ENCODE measurements around the gene ASMT. TPM values are rescaled to one million over a fixed set of nuclear protein-coding genes. Genes with fewer than 3 reads are reported as not detected.
"Not testable (repeated sequence)": the region's sequence is repeated elsewhere in the genome, so short reads cannot be mapped to it uniquely, and the experiment has no call there.

The ASMT gene, protein sequence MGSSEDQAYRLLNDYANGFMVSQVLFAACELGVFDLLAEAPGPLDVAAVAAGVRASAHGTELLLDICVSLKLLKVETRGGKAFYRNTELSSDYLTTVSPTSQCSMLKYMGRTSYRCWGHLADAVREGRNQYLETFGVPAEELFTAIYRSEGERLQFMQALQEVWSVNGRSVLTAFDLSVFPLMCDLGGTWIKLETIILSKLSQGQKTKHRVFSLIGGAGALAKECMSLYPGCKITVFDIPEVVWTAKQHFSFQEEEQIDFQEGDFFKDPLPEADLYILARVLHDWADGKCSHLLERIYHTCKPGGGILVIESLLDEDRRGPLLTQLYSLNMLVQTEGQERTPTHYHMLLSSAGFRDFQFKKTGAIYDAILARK
- not detected in 2 replicates for total RNA-seq (2014; rRNA removed; shearing (Covaris generic); ENCODE audit: low replicate concordance)

DNA sequence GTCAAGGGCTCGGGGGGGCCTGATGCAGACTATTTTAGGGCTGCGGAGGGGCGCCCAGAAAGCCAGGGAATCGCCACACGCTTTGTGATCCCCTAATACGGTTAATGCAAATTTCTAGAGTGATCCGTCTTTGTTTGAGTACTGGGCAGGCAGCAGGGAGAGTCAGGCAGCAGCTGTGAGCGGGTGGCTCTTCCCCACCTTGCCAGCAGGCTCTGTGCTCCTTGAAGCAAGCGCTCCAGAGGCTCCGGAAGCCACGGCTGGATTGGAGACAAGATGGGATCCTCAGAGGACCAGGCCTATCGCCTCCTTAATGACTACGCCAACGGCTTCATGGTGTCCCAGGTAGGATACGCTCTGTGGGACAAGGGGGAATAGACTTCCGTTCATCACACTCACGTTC is at the start of gene ASMT:
Gene ASMT (plus strand): TSS at position 133 of the 400 bp plus-strand sequence. CDS start 141 bp downstream, at position 274.
- Histone ChIP-seq H3K36me3 (no peaks in the 10 kb centered on the region), H3K4me3 (no peak within 1 kb of the TSS), H3K27me3 (no peaks in the 10 kb centered on the region), H3K9me3 (no peaks in the 10 kb centered on the region)
- DNase-seq = no peak

DNA sequence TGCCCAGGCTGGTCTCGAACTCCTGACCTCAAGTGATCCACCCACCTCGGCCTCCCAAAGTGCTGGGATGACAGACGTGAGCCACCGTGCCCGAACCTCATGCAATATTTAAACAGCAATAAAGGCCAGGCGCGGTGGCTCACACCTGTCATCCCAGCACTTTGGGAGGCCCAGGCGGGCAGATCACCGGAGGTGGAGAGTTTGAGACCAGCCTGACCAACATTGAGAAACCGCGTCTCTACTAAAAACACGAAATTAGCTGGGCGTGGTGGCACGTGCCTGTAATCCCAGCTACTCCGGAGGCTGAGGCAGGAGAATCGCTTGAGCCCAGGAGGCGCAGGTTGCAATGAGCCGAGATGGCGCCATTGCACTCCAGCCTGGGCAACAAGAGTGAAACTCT is 40.7 kb upstream of the ASMT start:
- peaks cover 11% of the 10 kb centered on the region for H3K27me3 ChIP-seq
- not testable (repeated sequence) for H3K36me3 ChIP-seq, H3K4me3 ChIP-seq, H3K9me3 ChIP-seq, DNase-seq

DNA sequence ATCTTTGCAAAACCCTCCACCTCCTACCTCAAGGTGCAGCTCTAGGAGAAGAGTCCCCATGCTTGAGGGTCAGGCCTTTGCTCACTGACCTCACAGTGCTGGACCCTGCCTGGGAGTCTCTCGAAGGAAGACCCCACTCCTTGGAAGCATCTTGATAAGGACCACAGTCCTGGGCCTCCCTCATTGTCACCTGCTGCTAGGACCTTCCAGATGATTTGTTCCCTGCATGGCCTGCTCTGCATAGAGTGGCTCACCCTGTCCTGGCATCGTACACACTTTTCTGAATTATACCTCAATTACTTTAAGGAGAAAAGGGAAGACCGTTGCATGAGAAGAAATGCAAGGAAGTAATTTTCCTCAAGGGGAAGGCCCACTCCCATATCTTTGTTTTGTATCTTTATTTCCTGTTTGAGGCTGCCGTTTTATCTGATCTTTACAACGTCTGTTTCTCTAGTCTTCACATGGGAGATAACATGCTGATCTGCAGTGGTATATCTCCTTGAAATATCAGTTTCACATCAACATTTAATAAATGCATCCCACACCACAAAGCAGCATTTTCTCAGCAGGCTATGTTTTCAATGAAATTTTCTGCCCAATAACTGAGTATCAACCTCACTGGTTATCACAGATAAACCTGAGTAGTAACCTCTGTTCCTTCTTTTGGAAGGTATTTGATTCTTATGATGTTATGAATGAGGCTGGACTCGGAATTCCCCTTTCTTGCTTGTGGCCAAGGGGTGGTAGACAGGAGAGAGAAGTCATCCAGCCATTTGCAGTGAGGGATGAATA is 38.5 kb upstream of the ASMT start:
- Histone ChIP-seq H3K27me3 (peaks cover 11% of the 10 kb centered on the region), H3K9me3 (peaks cover 7% of the 10 kb centered on the region), H3K4me3 (no peak overlapping the region), H3K36me3 (no peaks in the 10 kb centered on the region)
- no peak for DNase-seq

DNA sequence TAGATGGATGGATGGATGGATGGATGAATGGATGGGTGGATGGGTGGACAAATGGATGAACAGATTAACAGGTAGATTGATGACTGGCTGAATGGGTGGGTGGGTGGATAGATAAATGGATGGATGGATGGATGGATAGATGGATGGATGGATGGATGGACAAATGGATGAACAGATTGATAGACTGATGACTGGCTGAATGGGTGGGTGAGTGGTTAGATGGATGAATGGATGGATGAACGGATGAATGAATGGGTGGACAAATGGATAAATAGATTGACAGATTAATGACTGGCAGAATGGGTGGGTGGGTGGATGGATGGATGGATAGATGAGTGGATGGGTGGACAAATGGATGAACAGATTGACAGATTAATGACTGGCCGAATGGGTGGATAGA is 37.0 kb upstream of the ASMT start:
- Histone ChIP-seq H3K27me3 (peaks cover 11% of the 10 kb centered on the region), H3K4me3 (no peak overlapping the region), H3K36me3 (no peaks in the 10 kb centered on the region), H3K9me3 (peaks cover 7% of the 10 kb centered on the region)
- DNase-seq = no peak

DNA sequence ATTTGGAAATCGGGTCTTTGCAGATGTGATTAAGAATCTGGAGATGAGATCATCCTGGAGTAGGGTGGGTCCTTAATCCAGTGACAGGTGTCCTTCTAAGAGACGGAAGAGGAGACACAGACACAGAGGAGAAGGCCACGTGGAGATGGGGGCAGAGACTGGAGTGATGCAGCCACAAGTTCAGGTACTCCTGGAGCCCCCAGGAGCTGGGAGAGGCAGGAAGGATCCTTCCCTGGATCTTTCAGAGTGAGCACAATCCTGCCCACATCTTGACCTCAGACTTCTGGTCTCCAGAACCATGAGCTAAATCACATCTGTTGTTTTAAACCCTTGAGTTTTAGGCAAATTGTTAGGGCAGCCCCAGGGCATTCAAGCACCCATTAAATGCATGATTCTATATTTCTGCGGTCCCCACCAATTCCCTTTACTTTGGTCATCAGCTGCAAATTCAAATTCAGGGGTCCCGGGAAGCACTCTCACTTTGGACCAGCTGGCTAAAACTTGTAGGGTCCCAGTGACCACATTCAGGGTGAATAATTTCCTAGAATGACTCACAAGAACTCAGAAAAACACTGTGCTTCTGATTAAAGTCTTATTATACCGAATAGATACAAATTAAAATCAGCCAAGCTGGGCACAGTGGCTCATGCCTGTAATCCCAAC is 36.2 kb upstream of the ASMT start:
- Histone ChIP-seq H3K9me3 (peaks cover 7% of the 10 kb centered on the region), H3K4me3 (no peak overlapping the region), H3K27me3 (peaks cover 11% of the 10 kb centered on the region), H3K36me3 (no peaks in the 10 kb centered on the region)
- no peak for DNase-seq

DNA sequence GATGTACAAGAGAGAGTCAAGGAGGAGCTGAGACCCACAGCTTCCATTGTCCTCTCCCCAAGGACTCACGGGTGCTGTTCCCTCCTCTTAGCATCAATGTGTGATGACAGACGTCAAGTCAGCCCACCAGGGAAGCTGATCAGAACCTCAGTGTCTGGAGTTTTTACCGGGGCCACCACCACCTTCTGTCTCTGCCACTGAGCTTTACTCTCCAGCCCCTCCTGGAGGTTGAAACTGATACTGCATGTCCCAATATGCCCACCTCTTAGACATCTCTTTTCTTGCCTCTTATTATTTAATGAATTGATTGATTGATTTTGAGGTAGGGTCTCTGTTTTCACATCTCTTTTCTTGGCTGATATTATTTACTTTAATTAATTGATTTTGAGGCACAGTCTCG is 33.7 kb upstream of the ASMT start:
- Histone ChIP-seq H3K9me3 (peaks cover under 1% of the 10 kb centered on the region; the same call in 1 of the 2 replicates), H3K27me3 (peaks cover 3% of the 10 kb centered on the region), H3K4me3 (no peak overlapping the region), H3K36me3 (no peaks in the 10 kb centered on the region)
- DNase-seq = peak; percentile 54

DNA sequence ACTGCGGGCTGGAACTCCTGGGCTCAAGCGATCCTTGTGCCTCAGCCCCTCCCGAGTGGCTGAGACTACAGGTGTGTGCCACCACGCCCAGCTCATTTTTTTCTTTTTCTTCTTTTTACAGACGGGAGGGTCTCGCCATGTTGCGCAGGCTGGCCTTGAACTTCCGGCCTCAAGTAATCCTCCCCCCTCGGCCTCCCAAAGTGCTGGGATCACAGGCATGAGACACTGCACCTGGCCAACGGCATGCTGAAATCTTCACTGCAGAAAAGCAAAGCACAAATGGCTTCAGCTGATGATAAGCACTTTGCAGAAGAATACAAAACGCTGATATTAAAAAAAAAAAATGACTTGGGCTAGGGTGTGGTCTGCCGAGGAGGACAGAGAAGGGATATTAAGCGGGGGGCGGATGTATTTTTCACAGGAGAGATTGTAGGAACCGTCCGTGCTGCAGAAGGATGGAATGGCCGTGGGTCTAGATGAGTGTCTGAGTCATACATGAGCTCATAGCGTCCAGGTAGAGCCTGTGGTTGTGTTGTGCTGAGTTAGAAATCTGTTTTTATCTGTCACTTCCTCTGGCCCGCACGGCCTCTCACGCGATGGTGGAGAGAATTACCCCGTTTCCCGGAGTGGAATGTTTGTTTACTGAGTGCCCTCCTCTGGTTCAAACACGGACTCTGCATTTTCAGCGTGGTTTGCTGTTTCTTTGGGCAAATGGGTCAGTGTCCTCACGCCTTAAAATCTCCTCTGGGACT is 32.0 kb upstream of the ASMT start:
- Histone ChIP-seq H3K27me3 (peaks cover 2% of the 10 kb centered on the region), H3K9me3 (no peaks in the 10 kb centered on the region; the same call in 1 of the 2 replicates), H3K36me3 (no peaks in the 10 kb centered on the region), H3K4me3 (no peak overlapping the region)
- DNase-seq = peak; percentile 79

DNA sequence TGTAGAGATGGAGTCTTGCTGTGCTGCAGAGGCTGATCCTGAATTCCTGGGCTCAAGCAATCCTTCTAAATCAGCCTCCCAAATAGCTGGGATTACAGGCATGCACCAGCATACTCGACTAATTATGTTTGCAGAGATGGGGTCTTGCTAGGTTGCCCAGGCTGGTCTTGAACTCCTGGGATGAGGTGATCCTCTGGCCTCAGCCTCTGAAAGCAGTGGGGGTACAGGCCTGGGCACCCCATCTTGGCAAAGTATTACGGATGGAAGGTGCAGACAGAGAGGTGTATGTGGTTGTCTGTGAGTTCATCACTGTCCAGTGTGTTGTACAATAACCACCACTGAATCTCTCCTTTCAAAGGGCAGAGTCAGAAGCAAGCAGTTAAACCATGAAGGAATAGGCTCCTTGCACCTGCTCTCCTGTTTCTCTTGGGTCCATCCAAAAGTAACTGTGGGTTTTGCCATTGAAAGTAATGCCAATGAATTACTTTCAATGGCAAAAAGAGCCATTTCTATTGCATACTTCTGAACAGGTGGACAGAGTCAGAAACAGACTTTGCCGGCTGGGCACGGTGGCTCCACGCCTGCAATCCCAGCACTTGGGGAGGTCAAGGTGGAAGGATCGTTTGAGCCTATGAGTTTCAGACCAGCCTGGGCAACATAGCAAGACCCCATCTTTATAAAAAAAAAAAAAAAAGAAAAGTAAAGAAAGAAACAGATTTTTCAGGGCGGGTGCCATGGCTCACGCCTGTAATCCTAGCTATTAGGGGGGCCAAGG is 30.4 kb upstream of the ASMT start:
- no peak for DNase-seq
- Histone ChIP-seq H3K36me3 (no peaks in the 10 kb centered on the region), H3K9me3 (no peaks in the 10 kb centered on the region; the same call in 1 of the 2 replicates), H3K27me3 (no peaks in the 10 kb centered on the region), H3K4me3 (no peak overlapping the region)

DNA sequence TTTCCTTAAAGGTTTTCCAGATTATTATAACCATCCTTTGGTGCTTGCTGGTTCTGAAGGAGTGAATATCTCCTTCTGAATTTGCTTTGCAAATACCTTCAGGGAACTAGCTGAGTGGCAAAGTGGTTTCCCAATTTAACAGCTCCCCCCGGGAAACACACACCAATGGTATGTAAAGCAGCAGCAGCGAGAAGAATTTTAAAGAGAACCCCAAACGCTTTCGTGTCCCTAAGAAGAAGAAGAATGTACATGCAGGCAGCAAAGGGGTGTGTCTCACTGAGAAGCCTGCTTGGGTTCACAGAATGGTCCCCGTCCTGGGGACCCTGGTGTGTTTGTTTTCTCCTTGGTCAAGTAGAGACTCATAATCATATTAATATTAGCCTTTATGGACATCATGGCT is 27.7 kb upstream of the ASMT start:
- no peak for DNase-seq
- Histone ChIP-seq H3K36me3 (peaks cover 3% of the 10 kb centered on the region; the same call in 1 of the 2 replicates), H3K27me3 (no peaks in the 10 kb centered on the region), H3K4me3 (no peak overlapping the region), H3K9me3 (no peaks in the 10 kb centered on the region)

DNA sequence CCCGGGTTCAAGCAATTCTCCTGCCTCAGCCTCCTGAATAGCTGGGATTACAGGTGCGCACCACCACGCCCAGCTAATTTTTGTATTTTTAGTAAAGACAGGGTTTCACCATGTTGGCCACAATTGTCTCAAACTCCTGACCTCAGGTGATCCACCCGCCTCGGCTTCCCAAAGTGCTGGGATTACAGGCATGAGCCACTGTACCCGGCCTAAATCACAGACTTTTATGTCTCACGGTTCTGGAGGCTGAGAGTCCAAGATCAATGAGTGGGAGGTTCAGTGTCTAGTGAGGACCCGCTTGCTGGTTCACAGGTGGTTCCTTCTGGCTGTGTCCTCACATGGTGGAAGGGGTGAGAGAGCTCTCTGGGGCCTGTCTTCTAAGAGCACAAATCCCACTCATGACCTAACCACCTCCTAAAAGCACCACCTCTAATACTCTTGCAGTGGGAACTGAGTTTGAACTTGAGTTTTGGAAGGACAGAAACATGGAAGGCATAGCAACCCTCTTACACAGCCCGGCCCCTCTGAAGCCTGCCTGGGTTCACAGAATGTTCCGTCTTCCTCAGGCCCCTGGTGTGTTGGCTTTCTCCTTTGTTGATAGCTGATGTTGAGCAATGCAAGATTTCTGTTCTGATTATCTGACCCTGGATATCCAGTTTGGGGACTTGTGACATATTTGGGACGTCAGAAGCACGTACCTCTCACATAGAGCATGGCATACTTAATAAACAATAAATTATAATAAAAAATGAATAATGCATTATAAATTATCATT is 25.3 kb upstream of the ASMT start:
- no peaks in the 10 kb centered on the region for H3K9me3 ChIP-seq
- H3K27me3 ChIP-seq = no peaks in the 10 kb centered on the region
- DNase-seq = no peak
- peaks cover 27% of the 10 kb centered on the region for H3K36me3 ChIP-seq
- H3K4me3 ChIP-seq = no peak overlapping the region

DNA sequence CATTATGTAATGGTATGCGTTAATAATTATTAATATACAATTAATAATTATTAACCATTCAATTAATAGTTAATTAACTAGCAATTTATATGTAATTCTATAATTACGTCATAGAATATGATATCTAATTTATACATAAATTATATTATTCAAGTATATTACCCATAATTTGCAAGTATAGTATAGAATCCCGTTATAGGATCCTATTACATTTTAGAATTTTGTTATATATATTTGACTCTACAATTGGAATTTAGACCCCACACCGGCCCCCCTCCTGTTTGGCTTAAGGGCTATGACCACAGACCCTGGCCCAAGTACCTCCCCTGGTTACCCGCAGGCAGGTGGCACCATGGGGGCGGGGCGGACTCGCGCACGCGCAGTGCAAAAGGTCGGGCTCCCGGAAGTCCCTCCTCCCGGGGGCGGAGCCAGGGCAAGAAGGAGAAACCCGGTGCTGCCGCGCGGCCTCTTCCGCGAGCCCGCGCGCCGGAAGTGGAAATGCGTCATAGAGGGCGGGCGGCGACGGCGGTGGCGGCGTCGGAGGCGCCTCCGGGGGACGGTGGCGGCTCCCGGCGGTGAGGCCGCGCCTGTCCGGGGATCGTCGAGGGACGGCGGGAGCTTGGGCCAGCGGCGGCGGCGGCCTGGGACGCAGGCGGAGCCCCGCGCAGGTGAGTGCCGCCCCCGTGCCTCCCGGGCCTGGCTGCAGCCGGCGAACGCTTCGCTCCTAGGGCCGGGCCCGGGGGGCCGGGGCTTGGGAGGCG is 23.6 kb upstream of the ASMT start, which contains the start of gene AKAP17A:
Gene AKAP17A (plus strand): TSS at position 503 of the 761 bp plus-strand sequence. CDS start 1,859 bp downstream, outside the sequence.
- Histone ChIP-seq H3K27me3 (no peaks in the 10 kb centered on the region), H3K36me3 (peaks cover 44% of the 10 kb centered on the region), H3K4me3 (peak within 1 kb of the TSS; percentile 97), H3K9me3 (no peaks in the 10 kb centered on the region)
- DNase-seq = peak; percentile 98

DNA sequence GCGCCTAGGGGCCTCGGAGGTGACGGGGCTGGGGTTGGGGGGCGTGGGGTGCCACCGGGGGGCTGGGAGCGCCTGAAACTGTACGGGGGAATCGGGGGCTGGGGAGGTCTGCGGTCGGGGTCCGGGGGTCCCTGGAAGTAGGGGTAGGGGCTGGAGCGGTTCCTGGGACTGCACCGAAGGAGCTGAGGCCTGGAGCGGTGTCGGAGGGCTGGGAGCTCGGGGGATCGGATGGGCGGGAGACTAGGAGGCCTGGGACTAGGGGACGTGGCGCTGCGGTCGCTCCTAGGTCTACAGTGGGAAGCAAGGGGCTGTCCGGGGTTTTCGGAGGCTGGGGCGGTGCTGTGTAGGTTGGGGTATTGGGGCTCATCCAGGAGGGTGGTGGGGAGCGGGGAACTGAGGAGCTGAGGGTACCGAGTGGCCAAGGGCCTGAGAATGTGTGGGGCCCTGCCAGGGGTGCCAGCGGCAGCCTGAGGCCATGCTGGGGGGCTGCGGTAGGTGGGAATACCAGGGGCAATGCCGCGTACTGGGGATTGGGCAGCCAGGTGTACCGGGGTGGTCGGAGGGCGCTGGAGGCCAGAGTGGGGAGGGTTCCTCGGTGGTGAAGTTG is 22.9 kb upstream of the ASMT start:
- DNase-seq = no peak
- no peaks in the 10 kb centered on the region; the same call in 1 of the 2 replicates for H3K9me3 ChIP-seq
- peak overlapping the region; percentile 97 for H3K4me3 ChIP-seq
- peaks cover 47% of the 10 kb centered on the region for H3K36me3 ChIP-seq
- H3K27me3 ChIP-seq = no peaks in the 10 kb centered on the region

DNA sequence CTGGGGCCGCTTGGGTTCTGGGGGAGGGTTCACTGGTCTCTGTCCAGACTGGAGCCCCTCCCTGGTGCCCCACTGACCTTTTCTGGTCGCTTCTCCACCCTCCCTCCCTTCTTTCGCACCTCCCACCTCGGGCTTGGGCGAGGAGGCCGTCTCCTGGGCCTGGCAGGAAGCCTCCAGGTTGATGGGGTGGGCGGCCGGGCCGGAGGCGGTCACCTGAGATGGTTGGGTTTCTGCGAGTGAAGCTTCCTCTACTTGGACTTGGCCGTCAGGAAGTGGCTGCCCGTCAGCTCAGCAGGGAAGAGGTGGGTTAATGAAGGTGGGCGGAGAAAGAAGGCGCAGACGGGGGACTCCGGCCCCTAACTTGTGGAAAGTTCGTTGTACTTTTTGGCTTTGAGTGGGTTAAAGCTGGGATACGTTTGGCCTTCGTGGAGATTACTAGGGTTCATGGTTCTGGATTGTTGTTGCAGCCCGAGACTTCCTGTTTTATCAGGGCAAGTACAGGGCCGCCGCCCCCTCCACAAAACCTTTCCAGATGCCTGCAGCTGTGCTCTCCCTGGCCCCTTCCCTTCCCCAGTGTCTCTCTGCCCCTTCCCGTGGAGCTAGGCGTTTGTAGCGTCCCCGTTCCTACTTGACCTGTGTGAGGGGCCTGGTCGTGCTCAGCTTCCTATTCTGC is 22.3 kb upstream of the ASMT start:
- peak; percentile 33 for DNase-seq
- Histone ChIP-seq H3K9me3 (no peaks in the 10 kb centered on the region; the same call in 1 of the 2 replicates), H3K27me3 (no peaks in the 10 kb centered on the region), H3K4me3 (peak overlapping the region; percentile 97), H3K36me3 (peaks cover 54% of the 10 kb centered on the region)

Measured in MG63 (cell line).